ENCODE results near the gene WFIKKN2.
A peak's percentile ranks its signal among the peaks of the same experiment; 100 is the strongest.
"Not testable (repeated sequence)": the region's sequence is repeated elsewhere in the genome, so short reads cannot be mapped to it uniquely, and the experiment has no call there.

WFIKKN2 gene

DNA sequence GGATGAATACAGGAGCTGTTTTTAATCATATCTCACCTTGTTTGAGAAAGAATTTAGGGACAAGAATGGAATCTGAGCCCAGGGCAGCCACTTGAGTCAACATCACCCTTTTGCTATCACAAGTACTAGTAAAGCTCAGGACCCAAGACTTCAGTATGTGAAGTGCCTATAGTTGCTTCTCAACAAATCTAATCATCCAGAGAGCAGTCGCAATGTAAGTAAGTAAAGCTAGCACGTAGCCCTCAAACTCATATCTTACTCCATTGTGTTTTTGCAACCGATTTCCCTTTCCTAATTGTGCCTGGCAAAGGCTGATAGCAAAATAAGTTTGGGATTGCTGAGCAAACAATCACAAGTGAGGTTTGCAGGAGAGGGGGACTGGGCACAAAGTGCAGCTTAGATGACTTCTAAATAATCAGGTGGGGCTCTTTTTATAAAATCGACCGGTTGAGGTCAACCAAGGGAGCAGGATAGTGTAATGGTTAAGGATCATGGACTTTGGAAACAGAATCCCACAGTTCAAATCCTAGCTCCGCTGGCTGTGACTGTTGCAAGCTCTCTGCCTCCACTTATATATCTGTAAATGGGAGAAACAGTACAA is 17.7 kb downstream of the WFIKKN2 start:
- Histone ChIP-seq H3K27ac (peak overlapping the region; percentile 61 to 79), H3K4me1 (peaks cover 0 to 15% (median 9%) of the 10 kb centered on the region in 4 donors), H3K36me3 (no peaks in the 10 kb centered on the region), H3K9me3 (no peaks in the 10 kb centered on the region), H3K4me3 (no peak overlapping the region), H3K27me3 (no peaks in the 10 kb centered on the region)
- intact Hi-C loops (cut with DNase I; ENCODE audit: low total_unique reads): loop anchor here (5.0 kb wide), 1 partner anchor 99 kb away; no protein-coding TSS in a partner anchor
- peak in 1 of 2 donors; percentile 23 for DNase-seq
- TF ChIP-seq, protein P1, sequence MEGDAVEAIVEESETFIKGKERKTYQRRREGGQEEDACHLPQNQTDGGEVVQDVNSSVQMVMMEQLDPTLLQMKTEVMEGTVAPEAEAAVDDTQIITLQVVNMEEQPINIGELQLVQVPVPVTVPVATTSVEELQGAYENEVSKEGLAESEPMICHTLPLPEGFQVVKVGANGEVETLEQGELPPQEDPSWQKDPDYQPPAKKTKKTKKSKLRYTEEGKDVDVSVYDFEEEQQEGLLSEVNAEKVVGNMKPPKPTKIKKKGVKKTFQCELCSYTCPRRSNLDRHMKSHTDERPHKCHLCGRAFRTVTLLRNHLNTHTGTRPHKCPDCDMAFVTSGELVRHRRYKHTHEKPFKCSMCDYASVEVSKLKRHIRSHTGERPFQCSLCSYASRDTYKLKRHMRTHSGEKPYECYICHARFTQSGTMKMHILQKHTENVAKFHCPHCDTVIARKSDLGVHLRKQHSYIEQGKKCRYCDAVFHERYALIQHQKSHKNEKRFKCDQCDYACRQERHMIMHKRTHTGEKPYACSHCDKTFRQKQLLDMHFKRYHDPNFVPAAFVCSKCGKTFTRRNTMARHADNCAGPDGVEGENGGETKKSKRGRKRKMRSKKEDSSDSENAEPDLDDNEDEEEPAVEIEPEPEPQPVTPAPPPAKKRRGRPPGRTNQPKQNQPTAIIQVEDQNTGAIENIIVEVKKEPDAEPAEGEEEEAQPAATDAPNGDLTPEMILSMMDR (IDR thresholded peaks at IDR 0.05): no peak

DNA sequence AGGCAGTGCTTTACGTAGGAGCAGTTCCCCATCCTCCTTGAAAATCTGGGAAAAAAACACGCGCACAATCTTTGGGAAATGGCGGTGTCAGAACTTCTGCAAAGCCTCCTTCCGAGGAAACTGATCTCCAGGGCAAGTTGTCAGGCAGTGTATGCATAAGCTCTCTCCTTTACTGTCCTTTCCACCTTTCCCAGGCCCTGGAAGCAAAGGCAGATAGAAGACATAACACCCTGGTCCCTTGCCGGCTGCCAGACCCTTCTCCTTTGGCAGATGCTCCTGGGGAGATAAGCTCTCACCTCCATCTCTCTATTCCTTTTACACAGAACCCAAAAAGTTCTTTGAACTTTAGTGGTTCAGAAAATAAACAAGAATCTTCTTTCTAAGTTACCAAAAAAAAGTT is 18.4 kb downstream of the WFIKKN2 start:
- peaks cover 0 to 15% (median 9%) of the 10 kb centered on the region in 4 donors for H3K4me1 ChIP-seq
- no peaks in the 10 kb centered on the region for H3K36me3 ChIP-seq
- H3K27ac ChIP-seq: no peak overlapping the region
- H3K27me3 ChIP-seq: no peaks in the 10 kb centered on the region
- H3K9me3 ChIP-seq: no peaks in the 10 kb centered on the region
- intact Hi-C loops (cut with DNase I; ENCODE audit: low total_unique reads): loop anchor here (5.0 kb wide), 1 partner anchor 99 kb away; no protein-coding TSS in a partner anchor
- no peak overlapping the region for H3K4me3 ChIP-seq
- no peak for DNase-seq
- TF ChIP-seq, protein P1 (IDR thresholded peaks at IDR 0.05): no peak

DNA sequence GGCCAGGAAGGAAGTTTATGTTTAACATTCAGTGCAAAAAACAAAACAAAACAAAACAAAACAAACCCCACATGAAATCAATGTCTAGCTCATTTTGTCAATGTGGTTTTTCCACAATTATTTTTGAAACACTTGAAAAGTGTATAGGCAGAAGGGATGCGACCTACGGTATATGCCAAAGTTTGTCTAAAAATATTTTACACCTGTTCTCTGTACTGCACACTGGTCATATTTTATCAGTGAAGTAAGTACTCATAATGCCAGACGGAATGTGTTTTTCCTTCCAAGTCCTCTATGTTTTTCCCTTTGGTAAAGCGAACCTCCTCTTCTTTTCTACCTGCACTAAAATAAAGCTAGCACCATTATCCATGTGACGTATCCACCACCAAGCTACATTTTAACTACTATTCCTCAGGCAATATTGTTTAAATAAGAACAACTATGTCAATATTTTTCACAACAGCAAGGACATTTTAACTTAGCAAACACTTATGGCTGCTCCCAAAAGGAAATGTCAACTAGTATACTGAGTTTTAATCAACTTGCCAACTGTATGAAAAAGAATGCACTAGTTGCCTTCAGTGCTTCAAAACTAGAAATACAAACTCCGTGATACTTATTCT is 20.4 kb downstream of the WFIKKN2 start:
- intact Hi-C loops (cut with DNase I; ENCODE audit: low total_unique reads): no loop called here
- no peak overlapping the region for H3K27ac ChIP-seq

DNA sequence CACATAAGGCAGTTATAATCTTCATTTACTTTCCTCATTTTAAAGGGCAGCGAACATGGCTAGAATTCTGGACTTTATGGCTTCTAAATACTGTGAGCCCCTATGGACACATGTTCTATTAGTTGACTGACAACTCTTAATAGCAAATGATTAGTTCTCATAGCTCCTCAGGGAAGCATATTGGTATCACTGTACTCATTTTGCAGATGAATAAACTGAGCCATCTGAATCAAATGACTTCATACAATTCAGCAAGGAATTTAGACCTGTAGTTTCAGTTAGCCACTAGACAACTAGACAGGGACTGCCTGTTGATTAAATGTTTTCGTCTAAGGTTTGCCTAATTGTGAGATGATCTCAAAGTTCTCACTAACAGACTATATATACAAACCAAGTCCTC is 21.0 kb downstream of the WFIKKN2 start:
- TF ChIP-seq, protein P1 (IDR thresholded peaks at IDR 0.05): no peak
- DNase-seq: no peak
- intact Hi-C loops (cut with DNase I; ENCODE audit: low total_unique reads): no loop called here
- H3K27ac ChIP-seq: no peak overlapping the region
- no peaks in the 10 kb centered on the region for H3K9me3 ChIP-seq
- H3K4me1 ChIP-seq: peaks cover 0 to 22% (median 16%) of the 10 kb centered on the region in 4 donors
- peaks cover under 1 to 11% (median 5%) of the 10 kb centered on the region in 3 donors for H3K36me3 ChIP-seq
- no peaks in the 10 kb centered on the region for H3K27me3 ChIP-seq
- no peak overlapping the region for H3K4me3 ChIP-seq

More for the DNA sequence above, 20.4 kb downstream of the WFIKKN2 start:
- TF ChIP-seq, protein P1 (IDR thresholded peaks at IDR 0.05): no peak
- Histone ChIP-seq H3K4me3 (no peak overlapping the region), H3K36me3 (peaks cover 0 to 6% (median 0%) of the 10 kb centered on the region in 3 donors), H3K27me3 (no peaks in the 10 kb centered on the region), H3K4me1 (peaks cover 0 to 16% (median 11%) of the 10 kb centered on the region in 4 donors), H3K9me3 (no peaks in the 10 kb centered on the region)
- DNase-seq: no peak

DNA sequence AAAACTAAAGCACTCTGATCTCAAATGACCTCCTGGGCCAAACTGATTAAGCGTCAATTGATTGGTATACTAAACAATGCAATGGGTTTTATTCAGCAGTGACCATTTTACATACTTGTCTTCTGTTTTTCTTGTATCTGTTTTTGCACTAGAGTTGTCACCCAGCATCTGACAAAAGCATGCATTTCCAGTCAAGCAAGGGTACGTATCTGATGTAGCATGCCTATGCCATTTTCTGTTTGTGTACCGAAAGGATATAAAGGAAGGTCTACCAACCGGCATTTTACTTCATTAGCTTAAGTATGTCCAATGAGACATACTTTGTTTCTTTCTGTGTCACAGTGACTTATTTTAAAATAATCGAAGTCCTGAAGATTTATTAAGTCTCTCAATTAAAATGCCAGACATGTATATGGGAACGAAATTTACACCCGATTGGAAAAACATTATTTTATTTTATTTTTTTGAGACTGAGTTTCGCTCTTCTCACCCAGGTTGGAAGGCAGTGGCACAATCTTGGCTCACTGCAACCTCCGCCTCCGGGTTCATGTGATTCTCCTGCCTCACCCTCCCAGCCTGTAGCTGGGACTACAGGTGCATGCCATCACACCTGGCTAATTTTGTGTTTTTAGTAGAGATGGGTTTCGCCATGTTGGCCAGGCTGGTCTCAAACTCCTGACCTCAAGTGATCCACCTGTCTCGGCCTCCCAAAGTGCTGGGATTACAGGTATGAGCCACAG is 23.3 kb downstream of the WFIKKN2 start:
- TF ChIP-seq, protein P1 (IDR thresholded peaks at IDR 0.05): no peak
- H3K36me3 ChIP-seq: peaks cover 22 to 28% (median 24%) of the 10 kb centered on the region in 3 donors
- H3K9me3 ChIP-seq: no peaks in the 10 kb centered on the region
- intact Hi-C loops (cut with DNase I; ENCODE audit: low total_unique reads): no loop called here
- peaks cover 0 to 29% (median 21%) of the 10 kb centered on the region in 4 donors for H3K4me1 ChIP-seq
- no peak overlapping the region for H3K4me3 ChIP-seq
- H3K27me3 ChIP-seq: no peaks in the 10 kb centered on the region
- no peak overlapping the region for H3K27ac ChIP-seq
- DNase-seq: no peak

DNA sequence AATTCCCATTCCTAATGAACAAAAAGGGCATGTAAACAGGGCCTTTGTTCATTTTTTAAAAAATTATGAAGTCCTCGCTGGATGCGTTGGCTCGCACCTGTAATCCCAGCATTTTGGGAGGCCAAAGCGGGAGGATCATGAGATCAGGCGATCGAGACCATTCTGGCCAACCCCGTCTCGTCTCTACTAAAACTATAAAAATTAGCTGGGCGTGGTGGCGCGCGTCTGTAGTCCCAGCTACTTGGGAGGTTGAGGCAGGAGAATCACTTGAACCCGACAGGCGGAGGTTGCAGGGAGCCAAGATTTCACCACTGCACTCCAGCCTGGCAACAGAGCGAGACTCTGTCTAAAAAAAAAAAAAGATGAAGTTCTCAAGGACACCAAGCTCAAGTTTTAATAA is 24.3 kb downstream of the WFIKKN2 start:
- H3K4me3 ChIP-seq; intact Hi-C loops (cut with DNase I; ENCODE audit: low total_unique reads); H3K27me3 ChIP-seq; DNase-seq; H3K27ac ChIP-seq; H3K9me3 ChIP-seq: not testable (repeated sequence)
- Histone ChIP-seq H3K36me3 (peaks cover 22 to 29% (median 24%) of the 10 kb centered on the region in 3 donors), H3K4me1 (peaks cover 0 to 30% (median 22%) of the 10 kb centered on the region in 4 donors)
